HG03565 (cell line): Measurements from ENCODE around the gene NDUFAF7.
"Not testable (repeated sequence)": the region's sequence is repeated elsewhere in the genome, so short reads cannot be mapped to it uniquely, and the experiment has no call there.

Source experiments
- ATAC-seq: cut with Tn5 transposase; IDR thresholded peaks from one replicate; pipeline ENCODE4 v1.9.1; 2021; ENCODE audit warnings: mild to moderate bottlenecking, moderate library complexity; ENCODE audit not compliant: unreplicated experiment

NDUFAF7 gene

GRCh38 chr2:37276291-37276690 lies 44.8 kb downstream of the NDUFAF7 start:
- no peak for ATAC-seq

- no peak for ATAC-seq
Measured at GRCh38 chr2:37281916-37282315, 50.5 kb downstream of the NDUFAF7 start.

GRCh38 chr2:37282746-37283145 lies 51.3 kb downstream of the NDUFAF7 start:
- ATAC-seq: no peak

GRCh38 chr2:37283207-37283606 lies 51.7 kb downstream of the NDUFAF7 start:
- ATAC-seq: no peak

- no peak for ATAC-seq
Measured at GRCh38 chr2:37284381-37284780, 52.9 kb downstream of the NDUFAF7 start.

GRCh38 chr2:37287966-37288365 lies 56.5 kb downstream of the NDUFAF7 start:
- ATAC-seq: no peak

- no peak for ATAC-seq
Measured at GRCh38 chr2:37291680-37292079, 60.2 kb downstream of the NDUFAF7 start.

- not testable (repeated sequence) for ATAC-seq
Measured at GRCh38 chr2:37294858-37295257, 63.4 kb downstream of the NDUFAF7 start.

GRCh38 chr2:37295469-37296073 lies 64.1 kb downstream of the NDUFAF7 start:
- no peak for ATAC-seq

GRCh38 chr2:37297632-37298031 lies 66.2 kb downstream of the NDUFAF7 start:
- ATAC-seq: no peak
